D721Med (cell line): ENCODE data around the gene TRAPPC6A.

Experiments
- DNase-seq: peaks from one replicate; pipeline ENCODE4 v3.0.0; 2011; ENCODE audit warnings: low spot score; ENCODE audit not compliant: insufficient read length
- FAIRE-seq: peaks from 2 replicates; lab custom pipeline; 2011; peaks lifted over from hg19 to GRCh38; lab: Jason Lieb, UNC
- CTCF ChIP-seq: IDR thresholded peaks from 2 replicates; pipeline ENCODE4 v1.5.1; 2012; ENCODE audit warnings: mild to moderate bottlenecking, control low read depth; ENCODE audit not compliant: insufficient read depth; ENCODE audit errors: missing control alignments

The TRAPPC6A gene

DNA sequence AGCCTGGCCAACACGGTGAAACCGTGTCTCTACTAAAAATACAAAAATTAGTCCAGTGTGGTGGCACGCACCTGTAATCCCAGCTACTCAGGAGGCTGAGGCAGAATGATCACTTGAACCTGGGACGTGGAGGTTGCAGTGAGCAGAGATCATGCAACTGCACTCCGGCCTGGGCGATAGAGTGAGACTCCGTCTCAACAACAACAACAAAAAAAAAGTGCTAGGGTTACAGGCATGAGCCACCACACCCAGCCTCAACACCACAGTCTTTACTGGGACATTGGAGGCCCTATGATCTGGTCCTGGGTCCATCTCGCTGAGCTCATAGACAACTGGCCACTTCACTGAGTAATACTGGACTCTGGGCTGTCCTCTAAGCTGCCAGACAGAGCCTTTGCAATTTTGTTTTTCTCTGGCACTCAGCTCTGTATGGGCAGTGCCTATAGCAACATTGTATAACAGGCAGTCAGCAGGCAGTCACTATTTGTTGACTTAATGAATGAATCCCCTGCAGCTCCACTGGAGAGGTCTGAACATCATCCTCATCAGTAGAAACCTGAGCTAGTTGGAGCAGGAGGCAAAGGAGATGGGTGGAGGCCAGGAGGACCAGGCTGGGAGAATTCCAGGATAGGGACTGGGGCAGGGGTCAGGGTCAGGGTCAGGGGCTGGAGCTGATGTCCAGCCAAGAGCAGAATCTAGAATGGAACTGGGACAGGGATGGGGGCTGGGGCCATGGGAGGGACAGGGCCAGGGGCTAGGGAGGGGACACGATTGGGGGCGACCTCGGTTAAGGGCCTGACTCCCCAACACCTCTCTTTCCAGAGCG lies 8.7 kb upstream of the TRAPPC6A start:
- DNase-seq (no peak), FAIRE-seq (no peak)
- no peak for TF ChIP-seq CTCF

- DNase-seq, result no peak
- FAIRE-seq, result no peak
- no peak for TF ChIP-seq CTCF
Observed at GRCh38 chr19:45184115-45184514, 6.1 kb upstream of the TRAPPC6A start.

- DNase-seq, result no peak
- no peak for TF ChIP-seq CTCF
- no peak for FAIRE-seq
Observed at GRCh38 chr19:45182758-45183157, 4.7 kb upstream of the TRAPPC6A start.

- DNase-seq, result no peak
- FAIRE-seq, result no peak
- TF ChIP-seq CTCF, result no peak
Observed at GRCh38 chr19:45180936-45181335, 2.9 kb upstream of the TRAPPC6A start.

- FAIRE-seq (no peak), DNase-seq (no peak)
- TF ChIP-seq CTCF, result no peak
Observed at GRCh38 chr19:45179892-45180370, 1.9 kb upstream of the TRAPPC6A start.

DNA sequence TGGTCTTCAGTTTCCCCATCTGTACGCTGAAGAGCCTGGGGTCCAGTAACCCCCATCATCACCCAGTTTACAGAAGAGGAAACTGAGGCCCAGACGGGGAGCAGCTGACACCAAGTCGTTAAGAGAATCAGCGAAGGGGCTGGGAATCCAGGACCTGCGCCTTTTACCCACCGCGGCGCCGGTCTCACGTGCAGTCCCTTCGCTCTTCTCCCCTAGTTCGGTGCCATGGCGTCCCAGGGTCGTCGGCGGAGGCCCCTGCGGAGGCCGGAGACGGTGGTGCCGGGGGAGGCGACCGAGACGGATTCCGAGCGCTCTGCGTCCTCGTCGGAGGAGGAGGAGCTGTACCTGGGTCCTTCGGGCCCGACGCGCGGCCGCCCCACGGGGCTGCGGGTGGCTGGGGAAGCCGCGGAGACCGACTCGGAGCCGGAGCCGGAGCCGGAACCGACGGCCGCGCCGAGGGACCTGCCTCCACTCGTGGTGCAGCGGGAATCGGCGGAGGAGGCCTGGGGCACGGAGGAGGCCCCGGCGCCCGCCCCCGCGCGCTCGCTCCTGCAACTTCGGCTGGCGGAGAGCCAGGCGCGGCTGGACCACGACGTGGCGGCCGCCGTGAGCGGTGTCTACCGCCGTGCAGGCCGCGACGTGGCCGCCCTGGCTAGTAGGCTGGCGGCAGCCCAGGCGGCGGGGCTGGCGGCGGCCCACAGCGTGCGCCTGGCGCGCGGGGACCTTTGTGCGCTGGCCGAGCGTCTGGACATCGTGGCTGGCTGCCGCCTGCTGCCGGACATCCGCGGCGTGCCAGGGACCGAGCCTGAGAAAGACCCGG lies 1.2 kb upstream of the TRAPPC6A start:
- DNase-seq, result no peak
- FAIRE-seq, result no peak
- no peak for TF ChIP-seq CTCF
